H1 (cell line): ENCODE measurements around the gene MECP2. TPM values are rescaled to one million over a fixed set of nuclear protein-coding genes. Genes with fewer than 3 reads are reported as not detected.

ENCODE experiments used
- CTCF ChIA-PET: fragments of 300-600 bp; sonication (Branson Sonifier 250); formaldehyde crosslinking; loops from one replicate; lab custom pipeline; 2021; ENCODE audit not compliant: partially characterized antibody; lab: Charles Lee
- POLR2A ChIA-PET: fragments of 300-600 bp; sonication (Branson Sonifier 250); formaldehyde crosslinking; loops from one replicate; lab custom pipeline; 2021; ENCODE audit warnings: inconsistent platforms; ENCODE audit not compliant: partially characterized antibody; lab: Charles Lee
- DNase-seq, 2 experiments: peaks; one replicate each; pipeline versions ENCODE4 v3.0.0 to v3.0.0-alpha.2; 2010 to 2022; ENCODE audit warnings: low spot score in 2 of 2, low read depth in 1 of 2, mixed read lengths in 1 of 2
- FAIRE-seq: peaks from 2 replicates; lab custom pipeline; 2011; peaks lifted over from hg19 to GRCh38; lab: Jason Lieb, UNC
- H2AFZ ChIP-seq: 2 replicates; pipeline ENCODE4 v1.8.1; 2012; ENCODE audit warnings: low read length, inconsistent platforms
- H2AK5ac ChIP-seq: 2 replicates; pipeline ENCODE4 v1.6.1; 2013; ENCODE audit warnings: low read depth, low read length
- H2BK120ac ChIP-seq: replicated peaks from 2 replicates; pipeline ENCODE3; 2013; ENCODE audit warnings: low read depth, low read length, inconsistent platforms
- H2BK12ac ChIP-seq: 2 replicates; pipeline ENCODE4 v1.6.1; 2013; ENCODE audit warnings: low read depth, low read length
- H2BK15ac ChIP-seq: 2 replicates; pipeline ENCODE4 v1.6.1; 2013; ENCODE audit warnings: low read length
- H2BK20ac ChIP-seq: 2 replicates; pipeline ENCODE4 v1.6.1; 2013; ENCODE audit warnings: low read length
- H2BK5ac ChIP-seq: 2 replicates; pipeline ENCODE4 v1.6.1; 2013; ENCODE audit warnings: low read depth, low read length
- H3K14ac ChIP-seq: 2 replicates; pipeline ENCODE4 v1.6.1; 2013; ENCODE audit warnings: inconsistent platforms; ENCODE audit not compliant: insufficient read length
- H3K18ac ChIP-seq: 2 replicates; pipeline ENCODE4 v1.6.1; 2013; ENCODE audit warnings: low read length; ENCODE audit errors: extremely low read depth
- H3K23ac ChIP-seq: 2 replicates; pipeline ENCODE4 v1.6.1; 2013; ENCODE audit warnings: inconsistent platforms; ENCODE audit not compliant: insufficient read length
- H3K23me2 ChIP-seq: 2 replicates; pipeline ENCODE4 v1.6.1; 2013; ENCODE audit warnings: low read depth, low read length
- H3K27ac ChIP-seq: 2 replicates; pipeline ENCODE4 v1.6.1; 2011; ENCODE audit warnings: low read depth, low read length, inconsistent platforms
- H3K27me3 ChIP-seq, 4 experiments: replicated peaks in 1 of 4; 1 replicate in 1 of 4; 2 replicates in 3 of 4; pipeline versions ENCODE4 v1.6.1 to v1.8.1; 2011 to 2013; ENCODE audit warnings: low read length in 3 of 4, mild to moderate bottlenecking in 3 of 4, inconsistent platforms in 2 of 4, mixed read lengths in 2 of 4, moderate library complexity in 1 of 4; ENCODE audit not compliant: control insufficient read depth in 3 of 4, insufficient read depth in 3 of 4; ENCODE audit errors: extremely low read depth in 1 of 4
- H3K36me3 ChIP-seq, 4 experiments: 2 replicates each; pipeline versions ENCODE4 v1.6.1 to v1.8.1; 2011 to 2013; ENCODE audit warnings: mild to moderate bottlenecking in 4 of 4, low read length in 3 of 4, moderate library complexity in 2 of 4, control low read depth in 1 of 4, inconsistent platforms in 1 of 4; ENCODE audit not compliant: insufficient read depth in 4 of 4, control insufficient read depth in 2 of 4
- H3K4ac ChIP-seq: replicated peaks from 2 replicates; pipeline ENCODE3; 2013; ENCODE audit warnings: low read length, low read depth, mixed read lengths, inconsistent platforms; ENCODE audit not compliant: insufficient read length
- H3K4me1 ChIP-seq, 4 experiments: replicated peaks in 1 of 4; 1 replicate in 1 of 4; 2 replicates in 3 of 4; pipeline versions ENCODE4 v1.6.1 to v1.8.1; 2011 to 2013; ENCODE audit warnings: low read length in 3 of 4, inconsistent platforms in 2 of 4, mixed read lengths in 1 of 4; ENCODE audit not compliant: insufficient read depth in 4 of 4, control insufficient read depth in 3 of 4
- H3K4me2 ChIP-seq, 2 experiments: 2 replicates each; pipeline versions ENCODE4 v1.6.1 to v1.8.1; 2011 to 2013; ENCODE audit warnings: low read depth in 2 of 2, low read length in 2 of 2, control low read depth in 1 of 2, inconsistent platforms in 1 of 2, mild to moderate bottlenecking in 1 of 2; ENCODE audit not compliant: insufficient read depth in 1 of 2
- H3K4me3 ChIP-seq, 4 experiments: fragments of 200-600, 300-600 bp in 1 of 4; sonication (generic), shearing (Covaris generic), sonication (Bioruptor Twin) in 1 of 4; 2 replicates each; pipeline versions ENCODE4 v1.5.1 to v1.8.1; 2011 to 2016; ENCODE audit warnings: low read length in 4 of 4, low read depth in 3 of 4, control low read depth in 2 of 4, inconsistent platforms in 2 of 4, mild to moderate bottlenecking in 2 of 4, mixed read lengths in 1 of 4, moderate library complexity in 1 of 4; ENCODE audit not compliant: insufficient read depth in 2 of 4; ENCODE audit errors: extremely low read depth in 1 of 4
- H3K56ac ChIP-seq: replicated peaks from 2 replicates; pipeline ENCODE3; 2013; ENCODE audit warnings: low read depth, mild to moderate bottlenecking, mixed read lengths, low read length, inconsistent platforms; ENCODE audit not compliant: insufficient read length
- H3K79me1 ChIP-seq: 2 replicates; pipeline ENCODE4 v1.6.1; 2013; ENCODE audit warnings: low read depth, low read length, control low read depth
- H3K79me2 ChIP-seq, 2 experiments: 2 replicates each; pipeline versions ENCODE4 v1.6.1 to v1.8.1; 2012 to 2013; ENCODE audit warnings: low read length in 2 of 2, mild to moderate bottlenecking in 2 of 2, inconsistent platforms in 1 of 2; ENCODE audit not compliant: insufficient read depth in 2 of 2, control insufficient read depth in 1 of 2
- H3K9ac ChIP-seq, 4 experiments: replicated peaks in 1 of 4; 1 replicate in 1 of 4; 2 replicates in 3 of 4; pipeline versions ENCODE4 v1.6.1 to v1.8.1; 2011 to 2013; ENCODE audit warnings: low read depth in 3 of 4, low read length in 3 of 4, control low read depth in 2 of 4, mild to moderate bottlenecking in 2 of 4, moderate library complexity in 2 of 4, inconsistent platforms in 1 of 4; ENCODE audit errors: extremely low read depth in 1 of 4
- H3K9me3 ChIP-seq, 2 experiments: 2 replicates each; pipeline versions ENCODE4 v1.6.1 to v1.8.1; 2012 to 2013; ENCODE audit warnings: mild to moderate bottlenecking in 2 of 2, moderate library complexity in 2 of 2, control low read depth in 1 of 2, inconsistent platforms in 1 of 2, low read depth in 1 of 2, low read length in 1 of 2, mixed read lengths in 1 of 2; ENCODE audit not compliant: insufficient read depth in 2 of 2
- H4K20me1 ChIP-seq, 2 experiments: replicated peaks in 1 of 2; 2 replicates each; pipeline versions ENCODE3 to v1.8.1; 2011 to 2013; ENCODE audit warnings: inconsistent platforms in 2 of 2, low read length in 2 of 2, mild to moderate bottlenecking in 1 of 2; ENCODE audit not compliant: insufficient read depth in 2 of 2, control insufficient read depth in 1 of 2
- H4K5ac ChIP-seq: 2 replicates; pipeline ENCODE4 v1.6.1; 2013; ENCODE audit warnings: low read length, low read depth, mixed read lengths, inconsistent platforms; ENCODE audit not compliant: insufficient read length
- H4K8ac ChIP-seq: 2 replicates; pipeline ENCODE4 v1.8.0; 2013; ENCODE audit warnings: mild to moderate bottlenecking, moderate library complexity, low read length, inconsistent platforms; ENCODE audit not compliant: insufficient read depth; ENCODE audit errors: extremely low read depth
- H4K91ac ChIP-seq: replicated peaks from 2 replicates; pipeline ENCODE3; 2013; ENCODE audit warnings: low read length, mixed read lengths, inconsistent platforms; ENCODE audit not compliant: insufficient read length
- CTBP2 ChIP-seq: IDR thresholded peaks from 2 replicates; pipeline ENCODE4 v1.7.0; 2011; ENCODE audit warnings: borderline replicate concordance, mild to moderate bottlenecking, moderate library complexity, mixed read lengths, low read length; ENCODE audit not compliant: insufficient read depth, insufficient read length
- EP300 ChIP-seq, 2 experiments: IDR thresholded peaks; 1 replicate in 1 of 2; 2 replicates in 1 of 2; pipeline ENCODE4 v1.6.1; 2011 to 2012; ENCODE audit warnings: low read depth in 2 of 2, low read length in 2 of 2, mild to moderate bottlenecking in 2 of 2, borderline replicate concordance in 1 of 2, inconsistent platforms in 1 of 2, moderate library complexity in 1 of 2
- GTF2F1 ChIP-seq: IDR thresholded peaks from 2 replicates; pipeline ENCODE4 v1.6.1; 2012; ENCODE audit warnings: low read depth, low read length, improper control_type of control experiment, borderline replicate concordance
- HDAC2 ChIP-seq, 2 experiments: fragments of 300-600 bp in 1 of 2; sonication (generic) in 1 of 2; IDR thresholded peaks; 2 replicates each; pipeline ENCODE4 v1.6.1; 2011 to 2012; ENCODE audit warnings: low read depth in 2 of 2, low read length in 2 of 2, mild to moderate bottlenecking in 2 of 2, moderate library complexity in 2 of 2, borderline replicate concordance in 1 of 2, inconsistent platforms in 1 of 2
- PHF8 ChIP-seq: fragments of 200-600 bp; sonication (generic); conservative IDR thresholded peaks from 2 replicates; pipeline ENCODE4 v1.7.1; 2012; ENCODE audit warnings: low read depth, mild to moderate bottlenecking, inconsistent platforms, low read length, moderate library complexity
- POU5F1 ChIP-seq: IDR thresholded peaks from 2 replicates; pipeline ENCODE4 v1.6.1; 2011; ENCODE audit warnings: low read depth, mild to moderate bottlenecking, low read length, moderate library complexity
- SP1 ChIP-seq: IDR thresholded peaks from 2 replicates; pipeline ENCODE4 v1.6.1; 2011; ENCODE audit warnings: low read depth, low read length
- SP2 ChIP-seq: IDR thresholded peaks from 2 replicates; pipeline ENCODE4 v1.6.1; 2012; ENCODE audit warnings: mild to moderate bottlenecking, low read length, inconsistent platforms
- SP4 ChIP-seq: IDR thresholded peaks from 2 replicates; pipeline ENCODE4 v1.6.1; 2012; ENCODE audit warnings: low read length, inconsistent platforms
- SRF ChIP-seq: IDR thresholded peaks from 2 replicates; pipeline ENCODE4 v1.6.1; 2011; ENCODE audit warnings: mild to moderate bottlenecking, low read depth, low read length, moderate library complexity
- TBP ChIP-seq: IDR thresholded peaks from 2 replicates; pipeline ENCODE4 v1.6.1; 2011; ENCODE audit warnings: low read depth, low read length, improper control_type of control experiment
- USF2 ChIP-seq: IDR thresholded peaks from 2 replicates; pipeline ENCODE4 v1.6.1; 2011; ENCODE audit warnings: low read length, improper control_type of control experiment
- YY1 ChIP-seq: IDR thresholded peaks from 2 replicates; pipeline ENCODE4 v1.6.1; 2011; ENCODE audit warnings: low read depth, mild to moderate bottlenecking, low read length
- WGBS, 2 experiments: shearing (Covaris generic) in 1 of 2; methylation state at CpG; one replicate each; pipeline versions ENCODE4 v1.1.6 to v1.1.7; 2013 to 2015; ENCODE audit warnings: low lambda C conversion rate in 2 of 2, mixed read lengths in 2 of 2, inconsistent platforms in 1 of 2, low coverage in 1 of 2, missing lambda C conversion rate in 1 of 2; ENCODE audit not compliant: insufficient replicate concordance in 2 of 2, insufficient coverage in 1 of 2, insufficient read length in 1 of 2; ENCODE audit errors: extremely low coverage in 1 of 2, missing lambda C conversion rate in 1 of 2; 5-methylcytosine and 5-hydroxymethylcytosine counted together
- polyA plus RNA-seq, 7 experiments: library from polyadenylated mRNA; depleted of rRNA in 3 of 7; stranded (reverse) in 5 of 7; unstranded in 2 of 7; fragments of >200 nt in 5 of 7; fragments of 200-250 nt in 2 of 7; gene quantifications; 1 replicate in 5 of 7; 2 replicates in 1 of 7; 4 replicates in 1 of 7; pipeline versions ENCODE4 v1.2.1 to v1.2.3, GENCODE V29; 2011 to 2013; ENCODE audit warnings: missing spikeins in 2 of 7, mixed read lengths in 2 of 7
- total RNA-seq: library from RNA; stranded (reverse); fragmentation: NEBNext Ultra II Directional; extraction: Animal tissue kit (Norgen Biotek cat#: 25700); gene quantifications from 2 replicates; pipeline ENCODE4 v1.2.1, GENCODE V29; 2021

Gene MECP2
- total and polyA plus RNA-seq, 2 of the 8 experiments (the other 6 are each of a cell fraction or from before 2014, with no cell fraction given), result 5.0 to 32.4 TPM

- no peak overlapping the region for H2BK20ac ChIP-seq
- no peak overlapping the region for H2AK5ac ChIP-seq
- H4K91ac ChIP-seq, result no peak overlapping the region
- no peak for DNase-seq
- no peaks in the 10 kb centered on the region for H3K79me1 ChIP-seq
- H2BK15ac ChIP-seq, result no peak overlapping the region
- H3K9ac ChIP-seq, result no peak overlapping the region
- no peak overlapping the region for H4K5ac ChIP-seq
- H3K4me1 ChIP-seq, result peaks cover 0 to 4% (median 0%) of the 10 kb centered on the region in 4 experiments; a peak in 1 of 7 replicates
- no peaks in the 10 kb centered on the region for H4K20me1 ChIP-seq
- H4K8ac ChIP-seq, result no peak overlapping the region
- H3K79me2 ChIP-seq, result no peaks in the 10 kb centered on the region
- H3K9me3 ChIP-seq, result no peaks in the 10 kb centered on the region
- no peak overlapping the region for H3K4me3 ChIP-seq
- H3K4me2 ChIP-seq, result no peak overlapping the region
- H3K23ac ChIP-seq, result no peak overlapping the region
- H3K56ac ChIP-seq, result no peak overlapping the region
- H3K27ac ChIP-seq, result no peak overlapping the region
- H3K36me3 ChIP-seq, result no peaks in the 10 kb centered on the region
- no peak overlapping the region for H2BK5ac ChIP-seq
- H3K23me2 ChIP-seq, result no peaks in the 10 kb centered on the region
- H3K4ac ChIP-seq, result no peak overlapping the region
- no peak overlapping the region for H2BK120ac ChIP-seq
- ChIA-PET CTCF (no interaction called here), POLR2A (interaction anchor here (1.2 kb wide), 1 partner anchor 10 kb away, joined by 3 read pairs; no protein-coding TSS in a partner anchor)
- H2BK12ac ChIP-seq, result no peak overlapping the region
- H3K18ac ChIP-seq, result no peak overlapping the region
- H3K14ac ChIP-seq, result no peak overlapping the region
- WGBS, 2 experiments, result 90% methylated on average over 11 of the region's 12 CpGs; no CpG with 5 or more reads in 1 of the 2 experiments
- FAIRE-seq, result no peak
- H2AFZ ChIP-seq, result no peak overlapping the region
- H3K27me3 ChIP-seq, result no peaks in the 10 kb centered on the region
- TF ChIP-seq SP4 (no peak), HDAC2 (IDR thresholded peaks at IDR 0.05; ENCODE audit: borderline replicate concordance in 1 of 2, low read depth in 2 of 2, low read length in 2 of 2) (no peak), YY1 (no peak), GTF2F1 (no peak), EP300 (IDR thresholded peaks at IDR 0.05; ENCODE audit: borderline replicate concordance in 1 of 2, low read depth in 2 of 2, low read length in 2 of 2) (no peak), CTBP2 (no peak), PHF8 (no peak), SP2 (no peak), SP1 (no peak), TBP (no peak), POU5F1 (no peak), USF2 (no peak), SRF (no peak)
These were observed 114.2 kb downstream of the MECP2 start for GRCh38 chrX:153983321-153983801.
